SK-N-SH treated with all-trans-retinoic acid at 6 μM for 48 hours (cell line): ENCODE measurements around the gene TRIP6.

Experiments used
- ATAC-seq: fragments of 200-7000 bp; cut with Tn5 transposase; 3 replicates; pipeline ENCODE4 v1.9.1; 2020; ENCODE audit warnings: mild to moderate bottlenecking, moderate library complexity
- ARNTL ChIP-seq: fragments of 450-650 bp; formaldehyde crosslinking; IDR thresholded peaks from 2 replicates; pipeline ENCODE4 v1.5.0; 2020; ENCODE audit warnings: low read depth, mild to moderate bottlenecking, moderate library complexity, borderline replicate concordance
- BACH2 ChIP-seq: fragments of 250-450 bp; sonication (Bioruptor Pico); IDR thresholded peaks from 2 replicates; pipeline ENCODE4 v1.9.0; 2021; ENCODE audit warnings: mild to moderate bottlenecking, borderline replicate concordance
- CREB5 ChIP-seq: fragments of 250-450 bp; sonication (Bioruptor Pico); IDR thresholded peaks from 2 replicates; pipeline ENCODE4 v1.5.1; 2020; ENCODE audit warnings: low read depth, mild to moderate bottlenecking, moderate library complexity
- CSDC2 ChIP-seq: fragments of 250-450 bp; sonication (Bioruptor Pico); IDR thresholded peaks from 2 replicates; pipeline ENCODE4 v1.5.0; 2020; ENCODE audit warnings: mild to moderate bottlenecking, moderate library complexity
- CSRNP3 ChIP-seq: fragments of 250-450 bp; sonication (Bioruptor Pico); IDR thresholded peaks from 2 replicates; pipeline ENCODE4 v1.5.1; 2021; ENCODE audit warnings: mild to moderate bottlenecking, moderate library complexity
- ESRRG ChIP-seq: fragments of 250-450 bp; sonication (Bioruptor Pico); IDR thresholded peaks from 2 replicates; pipeline ENCODE4 v1.6.1; 2021; ENCODE audit warnings: mild to moderate bottlenecking
- GLIS3 ChIP-seq: fragments of 250-450 bp; sonication (Bioruptor Pico); IDR thresholded peaks from 2 replicates; pipeline ENCODE4 v1.5.0; 2020; ENCODE audit warnings: mild to moderate bottlenecking, moderate library complexity
- ISL1 ChIP-seq: fragments of 250-450 bp; sonication (Bioruptor Pico); IDR thresholded peaks from 2 replicates; pipeline ENCODE4 v2.1.2; 2022; ENCODE audit warnings: mild to moderate bottlenecking, moderate library complexity
- OSR1 ChIP-seq: fragments of 250-450 bp; sonication (Bioruptor Pico); IDR thresholded peaks from 2 replicates; pipeline ENCODE4 v1.8.0; 2022; ENCODE audit warnings: moderate library complexity, mild to moderate bottlenecking, inconsistent platforms
- PATZ1 ChIP-seq: fragments of 250-450 bp; sonication (Bioruptor Pico); IDR thresholded peaks from 2 replicates; pipeline ENCODE4 v1.8.0; 2020; ENCODE audit warnings: mild to moderate bottlenecking, moderate library complexity, borderline replicate concordance
- POU6F1 ChIP-seq: fragments of 250-450 bp; sonication (Bioruptor Pico); IDR thresholded peaks from 2 replicates; pipeline ENCODE4 v1.8.0; 2021; ENCODE audit warnings: low read depth, mild to moderate bottlenecking, moderate library complexity, borderline replicate concordance
- PPARA ChIP-seq: fragments of 250-450 bp; sonication (Bioruptor Pico); IDR thresholded peaks from 2 replicates; pipeline ENCODE4 v1.5.0; 2020; ENCODE audit warnings: mild to moderate bottlenecking, borderline replicate concordance
- RARB ChIP-seq: fragments of 250-450 bp; sonication (Bioruptor Pico); IDR thresholded peaks from 2 replicates; pipeline ENCODE4 v1.8.0; 2021; ENCODE audit warnings: mild to moderate bottlenecking, moderate library complexity
- SNAI2 ChIP-seq: fragments of 250-450 bp; sonication (Bioruptor Pico); IDR thresholded peaks from 2 replicates; pipeline ENCODE4 v1.5.0; 2020; ENCODE audit warnings: mild to moderate bottlenecking, moderate library complexity
- TCF4 ChIP-seq: fragments of 250-450 bp; sonication (Bioruptor Pico); IDR thresholded peaks from 2 replicates; pipeline ENCODE4 v1.8.0; 2021; ENCODE audit warnings: mild to moderate bottlenecking, moderate library complexity, borderline replicate concordance
- TOX ChIP-seq: fragments of 250-450 bp; sonication (Bioruptor Pico); IDR thresholded peaks from 2 replicates; pipeline ENCODE4 v1.8.0; 2021; ENCODE audit warnings: mild to moderate bottlenecking, moderate library complexity, borderline replicate concordance
- TSHZ2 ChIP-seq: fragments of 250-450 bp; sonication (Bioruptor Pico); IDR thresholded peaks from 2 replicates; pipeline ENCODE4 v1.5.0; 2020; ENCODE audit warnings: mild to moderate bottlenecking, moderate library complexity
- ZC3H10 ChIP-seq: fragments of 250-450 bp; sonication (Bioruptor Pico); IDR thresholded peaks from 2 replicates; pipeline ENCODE4 v1.5.1; 2021; ENCODE audit warnings: mild to moderate bottlenecking, moderate library complexity
- ZFP3 ChIP-seq: fragments of 250-450 bp; sonication (Bioruptor Pico); IDR thresholded peaks from 2 replicates; pipeline ENCODE4 v1.5.0; 2020; ENCODE audit warnings: mild to moderate bottlenecking, moderate library complexity
- ZFP30 ChIP-seq: fragments of 450-650 bp; formaldehyde crosslinking; IDR thresholded peaks from 2 replicates; pipeline ENCODE4 v1.5.0; 2022; ENCODE audit warnings: mild to moderate bottlenecking, moderate library complexity
- ZNF565 ChIP-seq: fragments of 450-650 bp; formaldehyde crosslinking; conservative IDR thresholded peaks from 2 replicates; pipeline ENCODE4 v1.5.0; 2020; ENCODE audit warnings: low read depth, mild to moderate bottlenecking, moderate library complexity
- ZNF70 ChIP-seq: fragments of 450-650 bp; formaldehyde crosslinking; IDR thresholded peaks from 2 replicates; pipeline ENCODE4 v1.5.0; 2020; ENCODE audit warnings: mild to moderate bottlenecking, moderate library complexity
- ZNF8 ChIP-seq: fragments of 450-650 bp; formaldehyde crosslinking; IDR thresholded peaks from 2 replicates; pipeline ENCODE4 v1.5.0; 2020; ENCODE audit warnings: mild to moderate bottlenecking, moderate library complexity

TRIP6 gene

GRCh38 chr7:100888291-100888987, 21.3 kb downstream of the TRIP6 start:
- ATAC-seq: no peak
- TF ChIP-seq TSHZ2 (CRISPR knock-in tag) (no peak), PATZ1 (no peak), BACH2 (no peak), PPARA (CRISPR knock-in tag) (no peak), ZFP3 (no peak)

- TF ChIP-seq TCF4 (no peak), ZNF565 (CRISPR knock-in tag) (0 out of 2 replicates have a peak, but pooled peaks have one; percentile 53), ESRRG (no peak), BACH2 (no peak), RARB (no peak), TOX (CRISPR knock-in tag) (no peak), TSHZ2 (CRISPR knock-in tag) (no peak), ZFP30 (CRISPR knock-in tag) (no peak), PPARA (CRISPR knock-in tag) (no peak), GLIS3 (CRISPR knock-in tag) (peak; percentile 68; the same call in 1 of the 2 replicates), SNAI2 (no peak), ARNTL (CRISPR knock-in tag) (no peak), ZC3H10 (no peak), OSR1 (CRISPR knock-in tag) (no peak), ISL1 (CRISPR knock-in tag) (no peak), CSDC2 (CRISPR knock-in tag) (peak; percentile 52; the same call in 1 of the 2 replicates), PATZ1 (no peak), POU6F1 (0 out of 2 replicates have a peak, but pooled peaks have one; percentile 25), ZNF70 (CRISPR knock-in tag) (0 out of 2 replicates have a peak, but pooled peaks have one; percentile 20), CSRNP3 (CRISPR knock-in tag) (no peak), CREB5 (CRISPR knock-in tag) (no peak), ZFP3 (no peak), ZNF8 (CRISPR knock-in tag) (no peak)
- peak; percentile 65 for ATAC-seq
Observed at GRCh38 chr7:100888988-100889750, 22.0 kb downstream of the TRIP6 start, which contains the start of gene UFSP1. TSS of gene UFSP1 (minus strand) at chr7:100889715. CDS start at chr7:100889271, 444 bp downstream.
